ENCODE measurements around the gene ILDR1. TPM values are rescaled to one million over a fixed set of nuclear protein-coding genes. Genes with fewer than 3 reads are reported as not detected.

ILDR1 gene
- total and polyA plus RNA-seq, 10 of the 15 experiments (the other 5 are each of a cell fraction or from before 2014, with no cell fraction given): 1.3 to 12.0 (median 7.0) TPM

- TF ChIP-seq STAT1 (conservative IDR thresholded peaks at IDR 0.05): no peak
- no peak for TF ChIP-seq PAX8 (IDR thresholded peaks at IDR 0.05)
- TF ChIP-seq NR2C1 (IDR thresholded peaks at IDR 0.05): no peak
- peak; percentile 35; the same call in 1 of the 2 replicates for TF ChIP-seq TCF3 (IDR thresholded peaks at IDR 0.05; ENCODE audit: borderline replicate concordance, insufficient read depth, low read depth, low read length)
- no peak for TF ChIP-seq CBX3 (IDR thresholded peaks at IDR 0.05; ENCODE audit: borderline replicate concordance, low read depth)
- no peak for TF ChIP-seq BCL3 (IDR thresholded peaks at IDR 0.05; ENCODE audit: borderline replicate concordance, insufficient read depth, low read depth, low read length, poor library complexity, severe bottlenecking)
- no peak for TF ChIP-seq BRCA1 (IDR thresholded peaks at IDR 0.05; ENCODE audit: low read depth, low read length)
- TF ChIP-seq MLLT1 (IDR thresholded peaks at IDR 0.05): peak; percentile 70
- peak; percentile 64 for TF ChIP-seq ZNF217 (IDR thresholded peaks at IDR 0.05)
- TF ChIP-seq SUPT20H (IDR thresholded peaks at IDR 0.05; ENCODE audit: borderline replicate concordance, control insufficient read depth, low read depth, low read length): no peak
- TF ChIP-seq IKZF2 (IDR thresholded peaks at IDR 0.05): peak; percentile 16 to 41; a peak in 1 of 4 replicates
- no peak for TF ChIP-seq IRF3 (IDR thresholded peaks at IDR 0.05)
- peak; percentile 90 for TF ChIP-seq IKZF1 (conservative IDR thresholded peaks at IDR 0.05)
- no peak; the same call in 1 of the 2 replicates for TF ChIP-seq MAX (IDR thresholded peaks at IDR 0.05; ENCODE audit: low read depth, low read length)
- TF ChIP-seq RELA (IDR thresholded peaks at IDR 0.05; ENCODE audit: borderline replicate concordance, partially characterized antibody): no peak
- no peak for TF ChIP-seq CBFB (IDR thresholded peaks at IDR 0.05; ENCODE audit: low read depth)
- TF ChIP-seq MXI1 (IDR thresholded peaks at IDR 0.05; ENCODE audit: low read depth, low read length): no peak
- TF ChIP-seq PAX5 (IDR thresholded peaks at IDR 0.05; ENCODE audit: borderline replicate concordance, low read depth, low read length): no peak
- no peak for TF ChIP-seq NFYB (IDR thresholded peaks at IDR 0.05; ENCODE audit: insufficient read depth, low read depth, low read length)
- TF ChIP-seq TCF7 (IDR thresholded peaks at IDR 0.05; ENCODE audit: borderline replicate concordance): no peak
- TF ChIP-seq RFX5 (IDR thresholded peaks at IDR 0.05; ENCODE audit: low read depth, low read length): no peak
- TF ChIP-seq CHD4 (IDR thresholded peaks at IDR 0.05): no peak
- TF ChIP-seq MTA2 (IDR thresholded peaks at IDR 0.05; ENCODE audit: low read depth): no peak
- TF ChIP-seq NRF1 (conservative IDR thresholded peaks at IDR 0.05; ENCODE audit: low read depth, low read length): no peak
- peak in 1 of 2 experiments; percentile 95; a peak in 2 of 3 replicates for TF ChIP-seq EGR1 (IDR thresholded peaks at IDR 0.05; ENCODE audit: borderline replicate concordance in 1 of 2, low read depth in 2 of 2, low read length in 2 of 2)
- no peak; the same call in 1 of the 2 replicates for TF ChIP-seq POLR2AphosphoS5 (IDR thresholded peaks at IDR 0.05; ENCODE audit: low read length)
- TF ChIP-seq TAF1 (IDR thresholded peaks at IDR 0.05; ENCODE audit: borderline replicate concordance, low read depth, low read length): 0 out of 2 replicates have a peak, but pooled peaks have one; percentile 26
Measured at GRCh38 chr3:122021811-122022401, at the start of gene ILDR1 (continued).
